ENCODE measurements around the gene KRTAP9-7.
"Not testable (repeated sequence)": the region's sequence is repeated elsewhere in the genome, so short reads cannot be mapped to it uniquely, and the experiment has no call there.

- TF ChIP-seq ESRRA (CRISPR knock-in tag; IDR thresholded peaks at IDR 0.05; ENCODE audit: borderline replicate concordance); CREB1 (CRISPR knock-in tag; IDR thresholded peaks at IDR 0.05); CBFB (CRISPR knock-in tag; IDR thresholded peaks at IDR 0.05; ENCODE audit: low read depth); CTCF (IDR thresholded peaks at IDR 0.05); SP1 (CRISPR knock-in tag; conservative IDR thresholded peaks at IDR 0.05); ATF1 (CRISPR knock-in tag; IDR thresholded peaks at IDR 0.05); TCF7 (CRISPR knock-in tag; IDR thresholded peaks at IDR 0.05; ENCODE audit: low read depth); NFYB (CRISPR knock-in tag; conservative IDR thresholded peaks at IDR 0.05; ENCODE audit: low read depth); ATF2 (CRISPR knock-in tag; IDR thresholded peaks at IDR 0.05; ENCODE audit: borderline replicate concordance, low read depth); PREB (CRISPR knock-in tag; IDR thresholded peaks at IDR 0.05; ENCODE audit: borderline replicate concordance); ARID4B (CRISPR knock-in tag; IDR thresholded peaks at IDR 0.05; ENCODE audit: borderline replicate concordance); EMX1 (CRISPR knock-in tag; IDR thresholded peaks at IDR 0.05); RELA (CRISPR knock-in tag; IDR thresholded peaks at IDR 0.05; ENCODE audit: borderline replicate concordance); MAX (CRISPR knock-in tag; IDR thresholded peaks at IDR 0.05): not testable (repeated sequence)
These were observed 42.9 kb upstream of the KRTAP9-7 start, which contains the start of gene KRTAP9-3 for GRCh38 chr17:41232399-41233105.
